ENCODE results near the gene HIVEP3.

- no peak for TF ChIP-seq CTCF (IDR thresholded peaks at IDR 0.05)
- no peak for TF ChIP-seq RCOR1 (IDR thresholded peaks at IDR 0.05; ENCODE audit: low read length)
- TF ChIP-seq YY1 (IDR thresholded peaks at IDR 0.05; ENCODE audit: low read depth) = no peak
- TF ChIP-seq MEF2A (IDR thresholded peaks at IDR 0.05; ENCODE audit: borderline replicate concordance, low read depth) = no peak
- no peak for TF ChIP-seq NRF1 (IDR thresholded peaks at IDR 0.05; ENCODE audit: low read depth, low read length)
- TF ChIP-seq TEAD4 (IDR thresholded peaks at IDR 0.05; ENCODE audit: borderline replicate concordance, insufficient read depth) = no peak
- no peak for TF ChIP-seq POLR2AphosphoS5 (IDR thresholded peaks at IDR 0.05; ENCODE audit: low read depth, low read length)
These were observed 25.0 kb upstream of the HIVEP3 start for GRCh38 chr1:41943717-41944116.
